Astrocyte (in vitro differentiated cells and primary cell): Measurements from ENCODE around the gene PKD2. TPM values are rescaled to one million over a fixed set of nuclear protein-coding genes. Genes with fewer than 3 reads are reported as not detected.

ENCODE experiments used
- DNase-seq: peaks from one replicate; pipeline ENCODE4 v3.0.0-alpha.2; 2010; ENCODE audit warnings: low read depth
- FAIRE-seq: peaks from 2 replicates; lab custom pipeline; 2011; peaks lifted over from hg19 to GRCh38; lab: Jason Lieb, UNC
- H2AFZ ChIP-seq: 2 replicates; pipeline ENCODE4 v1.6.0; 2012; ENCODE audit warnings: low read depth, low read length, inconsistent platforms
- H3K27ac ChIP-seq: 2 replicates; pipeline ENCODE4 v1.5.1; 2011; ENCODE audit warnings: low read depth, low read length, inconsistent platforms
- H3K27me3 ChIP-seq: 2 replicates; pipeline ENCODE4 v1.6.0; 2011; ENCODE audit warnings: low read length, inconsistent platforms; ENCODE audit not compliant: insufficient read depth
- H3K36me3 ChIP-seq: 2 replicates; pipeline ENCODE4 v1.5.1; 2011; ENCODE audit warnings: low read length, inconsistent platforms; ENCODE audit not compliant: insufficient read depth
- H3K4me1 ChIP-seq: 2 replicates; pipeline ENCODE4 v1.5.1; 2011; ENCODE audit warnings: low read length, inconsistent platforms; ENCODE audit not compliant: insufficient read depth
- H3K4me2 ChIP-seq: 2 replicates; pipeline ENCODE4 v1.6.0; 2012; ENCODE audit warnings: low read length, inconsistent platforms
- H3K4me3 ChIP-seq: 2 replicates; pipeline ENCODE4 v1.5.1; 2011; ENCODE audit warnings: low read depth, mild to moderate bottlenecking, low read length, inconsistent platforms; ENCODE audit not compliant: insufficient read depth
- H3K79me2 ChIP-seq: 2 replicates; pipeline ENCODE4 v1.6.0; 2012; ENCODE audit warnings: mild to moderate bottlenecking, low read length, inconsistent platforms; ENCODE audit not compliant: insufficient read depth
- H3K9ac ChIP-seq: 2 replicates; pipeline ENCODE4 v1.6.0; 2012; ENCODE audit warnings: mild to moderate bottlenecking, low read length, inconsistent platforms
- H3K9me3 ChIP-seq: 2 replicates; pipeline ENCODE4 v1.5.1; 2012; ENCODE audit warnings: low read depth, mild to moderate bottlenecking, low read length, inconsistent platforms; ENCODE audit not compliant: insufficient read depth
- H4K20me1 ChIP-seq: 2 replicates; pipeline ENCODE4 v1.6.0; 2012; ENCODE audit warnings: low read length, inconsistent platforms; ENCODE audit not compliant: insufficient read depth
- H3K27ac Mint-ChIP-seq: one replicate; pipeline ENCODE4 v1.8.0; 2021; ENCODE audit warnings: mild to moderate bottlenecking, mixed read lengths; ENCODE audit not compliant: unreplicated experiment
- H3K27me3 Mint-ChIP-seq: one replicate; pipeline ENCODE4 v1.8.0; 2021; ENCODE audit warnings: low read depth, mixed read lengths; ENCODE audit not compliant: unreplicated experiment
- H3K36me3 Mint-ChIP-seq: one replicate; pipeline ENCODE4 v1.8.0; 2021; ENCODE audit warnings: low read depth, mixed read lengths; ENCODE audit not compliant: unreplicated experiment
- H3K4me1 Mint-ChIP-seq: one replicate; pipeline ENCODE4 v1.8.0; 2021; ENCODE audit warnings: low read depth, mixed read lengths; ENCODE audit not compliant: unreplicated experiment
- H3K4me3 Mint-ChIP-seq: one replicate; pipeline ENCODE4 v1.8.0; 2021; ENCODE audit warnings: mild to moderate bottlenecking, moderate library complexity, mixed read lengths; ENCODE audit not compliant: unreplicated experiment
- H3K9me3 Mint-ChIP-seq: one replicate; pipeline ENCODE4 v1.8.0; 2021; ENCODE audit warnings: mild to moderate bottlenecking, mixed read lengths; ENCODE audit not compliant: unreplicated experiment
- EZH2 ChIP-seq: IDR thresholded peaks from 2 replicates; pipeline ENCODE4 v1.6.1; 2012; ENCODE audit warnings: mild to moderate bottlenecking, low read length, inconsistent platforms; ENCODE audit not compliant: insufficient read depth
- total RNA-seq: library from RNA; stranded (reverse); gene quantifications from 2 replicates; pipeline ENCODE4 v1.2.1, GENCODE V29; 2021
- TF ChIP-seq, protein P1 (sequence below): IDR thresholded peaks from 2 replicates; pipeline ENCODE4 v1.5.1; 2011; ENCODE audit warnings: low read depth, mild to moderate bottlenecking, inconsistent platforms, low read length, moderate library complexity; ENCODE audit not compliant: insufficient read depth

Gene PKD2
- total RNA-seq, 1 donor from 2014 or later = 19.7 TPM

DNA sequence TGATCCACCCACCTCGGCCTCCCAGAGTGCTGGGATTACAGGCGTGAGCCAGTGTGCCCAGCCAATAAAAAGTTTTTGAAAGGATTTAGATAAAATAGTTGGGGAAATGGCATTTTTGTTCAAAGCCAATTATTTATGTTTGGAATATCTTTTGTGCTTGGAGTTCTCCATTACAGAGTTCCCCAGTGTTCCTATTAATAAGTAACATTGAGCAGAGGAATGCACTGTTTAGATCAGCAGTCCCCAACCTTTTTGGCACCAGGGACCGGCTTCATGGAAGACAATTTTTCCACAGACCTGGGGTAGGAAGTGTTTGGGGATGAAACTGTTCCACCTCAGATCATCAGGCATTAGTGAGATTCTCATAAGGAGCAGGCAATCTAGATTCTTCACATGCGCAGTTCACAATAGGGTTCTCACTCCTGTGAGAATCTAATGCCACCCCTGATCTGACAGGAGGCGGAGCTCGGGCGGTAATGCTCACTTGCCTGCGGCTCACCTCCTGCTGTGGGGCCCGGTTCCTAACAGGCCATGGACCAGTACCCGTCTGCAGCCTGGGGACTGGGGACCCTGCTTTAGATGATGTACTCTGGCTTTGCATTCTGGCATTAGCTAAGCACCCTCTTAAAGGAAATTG lies 8.3 kb downstream of the PKD2 start:
- H3K4me3 ChIP-seq = no peak overlapping the region
- peaks cover 91% of the 10 kb centered on the region for H3K79me2 ChIP-seq
- H3K9ac ChIP-seq = no peak overlapping the region
- no peak overlapping the region for H3K4me3 Mint-ChIP-seq
- no peaks in the 10 kb centered on the region for H3K27me3 Mint-ChIP-seq
- TF ChIP-seq, protein P1, sequence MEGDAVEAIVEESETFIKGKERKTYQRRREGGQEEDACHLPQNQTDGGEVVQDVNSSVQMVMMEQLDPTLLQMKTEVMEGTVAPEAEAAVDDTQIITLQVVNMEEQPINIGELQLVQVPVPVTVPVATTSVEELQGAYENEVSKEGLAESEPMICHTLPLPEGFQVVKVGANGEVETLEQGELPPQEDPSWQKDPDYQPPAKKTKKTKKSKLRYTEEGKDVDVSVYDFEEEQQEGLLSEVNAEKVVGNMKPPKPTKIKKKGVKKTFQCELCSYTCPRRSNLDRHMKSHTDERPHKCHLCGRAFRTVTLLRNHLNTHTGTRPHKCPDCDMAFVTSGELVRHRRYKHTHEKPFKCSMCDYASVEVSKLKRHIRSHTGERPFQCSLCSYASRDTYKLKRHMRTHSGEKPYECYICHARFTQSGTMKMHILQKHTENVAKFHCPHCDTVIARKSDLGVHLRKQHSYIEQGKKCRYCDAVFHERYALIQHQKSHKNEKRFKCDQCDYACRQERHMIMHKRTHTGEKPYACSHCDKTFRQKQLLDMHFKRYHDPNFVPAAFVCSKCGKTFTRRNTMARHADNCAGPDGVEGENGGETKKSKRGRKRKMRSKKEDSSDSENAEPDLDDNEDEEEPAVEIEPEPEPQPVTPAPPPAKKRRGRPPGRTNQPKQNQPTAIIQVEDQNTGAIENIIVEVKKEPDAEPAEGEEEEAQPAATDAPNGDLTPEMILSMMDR = no peak
- TF ChIP-seq EZH2 = no peak
- H2AFZ ChIP-seq = no peak overlapping the region
- FAIRE-seq (no peak), DNase-seq (no peak)
- no peaks in the 10 kb centered on the region for H3K9me3 ChIP-seq
- H3K36me3 ChIP-seq = peaks cover 6% of the 10 kb centered on the region
- no peaks in the 10 kb centered on the region for H3K9me3 Mint-ChIP-seq
- H3K4me1 ChIP-seq = peaks cover 21% of the 10 kb centered on the region
- H3K27ac ChIP-seq = no peak overlapping the region
- H3K27ac Mint-ChIP-seq = no peak overlapping the region
- H3K4me2 ChIP-seq = no peak overlapping the region
- H3K36me3 Mint-ChIP-seq = peaks cover 2% of the 10 kb centered on the region
- no peaks in the 10 kb centered on the region for H3K27me3 ChIP-seq
- peaks cover 37% of the 10 kb centered on the region for H4K20me1 ChIP-seq
- peaks cover 16% of the 10 kb centered on the region for H3K4me1 Mint-ChIP-seq

DNA sequence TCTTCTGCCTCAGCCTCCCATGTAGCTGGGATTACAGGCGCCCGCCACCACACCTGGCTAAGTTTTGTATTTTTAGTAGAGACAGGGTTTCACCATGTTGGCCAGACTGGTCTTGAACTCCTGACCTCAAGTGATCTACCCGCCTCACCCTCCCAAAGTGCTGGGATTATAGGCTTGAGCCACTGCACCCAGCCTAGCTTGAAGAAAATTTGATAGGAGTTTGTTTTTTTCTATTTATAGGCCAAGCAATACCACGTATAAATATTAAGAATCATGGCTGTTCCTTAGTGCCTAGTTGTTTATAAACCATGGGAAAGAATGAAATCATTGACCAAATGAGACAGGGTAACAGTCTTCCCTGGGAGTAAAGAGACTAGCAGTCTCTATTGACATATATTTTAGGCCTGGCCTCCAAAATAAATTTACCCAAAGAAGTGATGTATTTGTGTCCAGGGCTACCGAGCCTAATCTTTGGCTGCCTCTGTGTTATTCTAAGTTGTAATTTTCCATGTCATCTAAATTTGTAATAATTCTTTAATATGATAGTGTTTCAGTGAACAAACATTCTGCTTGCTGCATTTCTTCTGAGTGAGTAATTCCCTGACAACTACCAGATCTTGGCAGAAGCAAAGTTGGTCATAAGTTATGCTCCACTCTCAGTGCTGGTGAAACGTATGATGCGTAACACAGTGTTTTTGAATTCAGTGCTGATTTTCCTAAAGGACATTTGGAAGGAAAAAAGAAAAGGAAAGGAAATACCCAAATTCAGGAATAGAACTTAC lies 10.3 kb downstream of the PKD2 start:
- no peaks in the 10 kb centered on the region for H3K9me3 Mint-ChIP-seq
- peaks cover 14% of the 10 kb centered on the region for H3K4me1 Mint-ChIP-seq
- peaks cover 91% of the 10 kb centered on the region for H3K79me2 ChIP-seq
- H3K4me3 ChIP-seq = peak overlapping the region; percentile 23
- H3K27ac Mint-ChIP-seq = peak overlapping the region; percentile 78
- H3K4me2 ChIP-seq = peak overlapping the region; percentile 47
- H3K4me1 ChIP-seq = peaks cover 18% of the 10 kb centered on the region
- H3K27me3 ChIP-seq = no peaks in the 10 kb centered on the region
- H3K36me3 Mint-ChIP-seq = peaks cover 3% of the 10 kb centered on the region
- H2AFZ ChIP-seq = no peak overlapping the region
- TF ChIP-seq, protein P1 = no peak
- TF ChIP-seq EZH2 = no peak
- FAIRE-seq (peak; percentile 63), DNase-seq (peak; percentile 98)
- H3K9ac ChIP-seq = peak overlapping the region; percentile 73
- H3K4me3 Mint-ChIP-seq = peak overlapping the region; percentile 66
- H3K27ac ChIP-seq = peak overlapping the region; percentile 96
- peaks cover 29% of the 10 kb centered on the region for H4K20me1 ChIP-seq
- no peaks in the 10 kb centered on the region for H3K27me3 Mint-ChIP-seq
- no peaks in the 10 kb centered on the region for H3K9me3 ChIP-seq
- peaks cover 16% of the 10 kb centered on the region for H3K36me3 ChIP-seq

DNA sequence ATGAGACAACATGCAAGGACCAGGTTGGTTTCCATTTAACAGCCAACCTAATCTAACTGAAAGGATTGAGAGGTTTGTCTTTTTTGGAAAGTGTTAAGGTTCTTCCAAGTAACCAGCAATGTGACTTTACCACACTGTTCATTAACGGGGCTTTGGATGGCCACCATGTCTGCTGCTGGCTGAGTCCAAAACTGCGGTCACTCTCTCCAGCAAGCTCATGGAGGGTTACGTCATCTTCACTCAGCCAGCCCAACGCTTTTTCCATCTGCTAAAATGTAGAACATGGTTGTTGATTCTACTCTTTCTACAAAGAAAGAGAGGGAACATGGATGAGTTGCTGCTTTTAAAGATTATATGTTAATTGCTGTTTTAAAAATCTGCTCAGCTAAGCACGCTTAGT lies 11.0 kb downstream of the PKD2 start:
- Histone ChIP-seq H4K20me1 (peaks cover 21% of the 10 kb centered on the region), H2AFZ (no peak overlapping the region), H3K4me2 (peak overlapping the region; percentile 47), H3K27me3 (no peaks in the 10 kb centered on the region), H3K79me2 (peaks cover 88% of the 10 kb centered on the region), H3K4me1 (peaks cover 18% of the 10 kb centered on the region), H3K36me3 (peaks cover 16% of the 10 kb centered on the region), H3K4me3 (no peak overlapping the region), H3K9me3 (no peaks in the 10 kb centered on the region), H3K27ac (peak overlapping the region; percentile 96), H3K9ac (peak overlapping the region; percentile 73)
- TF ChIP-seq EZH2 = no peak
- TF ChIP-seq, protein P1 = no peak
- no peak overlapping the region for H3K4me3 Mint-ChIP-seq
- no peaks in the 10 kb centered on the region for H3K27me3 Mint-ChIP-seq
- no peaks in the 10 kb centered on the region for H3K9me3 Mint-ChIP-seq
- peaks cover 14% of the 10 kb centered on the region for H3K4me1 Mint-ChIP-seq
- H3K27ac Mint-ChIP-seq = peak overlapping the region; percentile 78
- no peak for FAIRE-seq
- peaks cover 3% of the 10 kb centered on the region for H3K36me3 Mint-ChIP-seq
- peak; percentile 74 for DNase-seq
